Vagina (tissue), 2 donors: ENCODE results near the gene SMTN.

ENCODE experiments used
- POLR2A ChIP-seq, 2 donors: fragments of 450-650 bp; IDR thresholded peaks; one replicate each; pipeline ENCODE4 v1.6.1; 2017; ENCODE audit warnings: antibody characterized with exemption in 2 of 2, mild to moderate bottlenecking in 2 of 2, moderate library complexity in 2 of 2
- TF ChIP-seq, protein P1 (sequence below), 3 experiments: fragments of 450-650 bp in 2 of 3; fragments of 200-600 bp in 1 of 3; sonication (generic) in 1 of 3; IDR thresholded peaks; one replicate each; pipeline ENCODE4 v1.5.1; 2017 to 2019; ENCODE audit warnings: antibody characterized with exemption in 3 of 3, mild to moderate bottlenecking in 2 of 3, moderate library complexity in 2 of 3

DNA sequence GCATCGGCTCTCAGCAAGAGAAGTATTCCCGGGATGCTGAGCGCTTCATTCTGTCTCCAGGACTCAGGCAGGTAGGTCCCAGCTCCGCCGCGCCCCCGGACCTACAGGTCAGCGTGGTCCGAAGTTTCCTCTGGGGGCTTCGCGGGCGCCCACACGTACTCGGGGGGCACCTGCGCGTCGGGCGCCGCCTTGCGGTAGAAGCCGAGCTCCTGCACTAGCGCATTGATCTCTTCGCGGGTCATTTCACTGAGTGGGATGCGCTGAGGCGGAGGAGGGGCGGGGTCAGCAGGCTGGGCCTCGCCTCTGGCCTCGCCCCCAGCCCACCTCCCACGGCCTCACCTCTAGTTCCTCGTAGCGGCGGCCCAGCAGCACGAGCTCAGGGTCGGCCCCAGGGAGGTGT is 23.8 kb downstream of the SMTN start:
- TF ChIP-seq POLR2A (IDR thresholded peaks at IDR 0.05) = no peak
- TF ChIP-seq, protein P1, sequence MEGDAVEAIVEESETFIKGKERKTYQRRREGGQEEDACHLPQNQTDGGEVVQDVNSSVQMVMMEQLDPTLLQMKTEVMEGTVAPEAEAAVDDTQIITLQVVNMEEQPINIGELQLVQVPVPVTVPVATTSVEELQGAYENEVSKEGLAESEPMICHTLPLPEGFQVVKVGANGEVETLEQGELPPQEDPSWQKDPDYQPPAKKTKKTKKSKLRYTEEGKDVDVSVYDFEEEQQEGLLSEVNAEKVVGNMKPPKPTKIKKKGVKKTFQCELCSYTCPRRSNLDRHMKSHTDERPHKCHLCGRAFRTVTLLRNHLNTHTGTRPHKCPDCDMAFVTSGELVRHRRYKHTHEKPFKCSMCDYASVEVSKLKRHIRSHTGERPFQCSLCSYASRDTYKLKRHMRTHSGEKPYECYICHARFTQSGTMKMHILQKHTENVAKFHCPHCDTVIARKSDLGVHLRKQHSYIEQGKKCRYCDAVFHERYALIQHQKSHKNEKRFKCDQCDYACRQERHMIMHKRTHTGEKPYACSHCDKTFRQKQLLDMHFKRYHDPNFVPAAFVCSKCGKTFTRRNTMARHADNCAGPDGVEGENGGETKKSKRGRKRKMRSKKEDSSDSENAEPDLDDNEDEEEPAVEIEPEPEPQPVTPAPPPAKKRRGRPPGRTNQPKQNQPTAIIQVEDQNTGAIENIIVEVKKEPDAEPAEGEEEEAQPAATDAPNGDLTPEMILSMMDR (IDR thresholded peaks at IDR 0.05) = no peak
